Transverse colon (tissue), 4 donors: ENCODE data around the gene SLC2A9. TPM values are rescaled to one million over a fixed set of nuclear protein-coding genes. Genes with fewer than 3 reads are reported as not detected.

Source experiments
- DNase-seq: peaks from one replicate; pipeline ENCODE4 v3.0.0-alpha.2; 2019
- H3K27ac ChIP-seq, 4 donors: fragments of 200-600 bp; sonication (generic); 2 replicates each; pipeline ENCODE4 v1.5.1; 2016 to 2018; ENCODE audit warnings: inconsistent platforms in 4 of 4
- H3K27me3 ChIP-seq: fragments of 200-600 bp; sonication (generic); 2 replicates; pipeline ENCODE4 v1.5.1; 2017; ENCODE audit warnings: inconsistent platforms
- H3K36me3 ChIP-seq, 4 donors: fragments of 200-600 bp; sonication (generic); 2 replicates each; pipeline ENCODE4 v1.5.1; 2017 to 2019; ENCODE audit warnings: inconsistent platforms in 4 of 4
- H3K4me1 ChIP-seq, 4 donors: fragments of 200-600 bp; sonication (generic); 2 replicates each; pipeline ENCODE4 v1.5.1; 2017 to 2020; ENCODE audit warnings: inconsistent platforms in 4 of 4
- H3K4me3 ChIP-seq, 4 donors: fragments of 200-600 bp; sonication (generic); 1 replicate in 1 of 4; 2 replicates in 3 of 4; pipeline versions ENCODE4 v1.5.1 to v1.6.1; 2017 to 2019; ENCODE audit warnings: inconsistent platforms in 4 of 4
- H3K9me3 ChIP-seq, 2 donors: fragments of 200-600 bp; sonication (generic); 2 replicates each; pipeline ENCODE4 v1.5.1; 2017 to 2019; ENCODE audit warnings: inconsistent platforms in 2 of 2
- EP300 ChIP-seq: sonication (generic); formaldehyde crosslinking; IDR thresholded peaks from one replicate; pipeline ENCODE4 v1.6.1; 2017; ENCODE audit warnings: antibody characterized with exemption, low read depth
- POLR2A ChIP-seq: fragments of 450-650 bp; IDR thresholded peaks from one replicate; pipeline ENCODE4 v1.6.1; 2016; ENCODE audit warnings: antibody characterized with exemption, mild to moderate bottlenecking, moderate library complexity
- POLR2AphosphoS5 ChIP-seq, 3 donors: sonication (generic); formaldehyde crosslinking; IDR thresholded peaks; one replicate each; pipeline ENCODE4 v1.6.1; 2016; ENCODE audit warnings: antibody characterized with exemption in 3 of 3
- WGBS, 2 donors: methylation state at CpG; one replicate each; pipeline ENCODE4 v1.1.5; 2018; ENCODE audit warnings: low coverage in 1 of 2; 5-methylcytosine and 5-hydroxymethylcytosine counted together
- in situ Hi-C, 4 donors: fragments of 200-750 bp; cut with MboI; loops; one replicate each; pipeline versions ENCODE4 v1.15.0 to v1.15.1; 2017; ENCODE audit warnings: low sequenced_read_pairs in 3 of 4, low pct_ligation_motif_present in 1 of 4, low pct_unique_long_range_greater_than_20kb in 1 of 4
- intact Hi-C: fragments of 100-400 bp; cut with DNase I; formaldehyde crosslinking; loops from one replicate; pipeline ENCODE4 v1.15.1; 2023; ENCODE audit warnings: low total_unique reads
- total RNA-seq, 4 donors: library from RNA; depleted of rRNA; stranded (reverse); fragments of >200 nt; gene quantifications; one replicate each; pipeline ENCODE4 v1.1.0, GENCODE V29; 2016
- TF ChIP-seq, protein P1 (sequence below), 5 experiments: fragments of 200-600 bp in 3 of 5; fragments of 450-650 bp in 2 of 5; sonication (generic) in 3 of 5; IDR thresholded peaks; 1 replicate in 2 of 5; 2 replicates in 3 of 5; pipeline ENCODE4 v1.5.1; 2016 to 2017; ENCODE audit warnings: antibody characterized with exemption in 5 of 5, inconsistent platforms in 3 of 5, mild to moderate bottlenecking in 2 of 5, moderate library complexity in 1 of 5

SLC2A9 gene
- total RNA-seq, 4 donors from 2014 or later: 2.2 to 4.0 (median 3.4) TPM; not detected in 1

DNA sequence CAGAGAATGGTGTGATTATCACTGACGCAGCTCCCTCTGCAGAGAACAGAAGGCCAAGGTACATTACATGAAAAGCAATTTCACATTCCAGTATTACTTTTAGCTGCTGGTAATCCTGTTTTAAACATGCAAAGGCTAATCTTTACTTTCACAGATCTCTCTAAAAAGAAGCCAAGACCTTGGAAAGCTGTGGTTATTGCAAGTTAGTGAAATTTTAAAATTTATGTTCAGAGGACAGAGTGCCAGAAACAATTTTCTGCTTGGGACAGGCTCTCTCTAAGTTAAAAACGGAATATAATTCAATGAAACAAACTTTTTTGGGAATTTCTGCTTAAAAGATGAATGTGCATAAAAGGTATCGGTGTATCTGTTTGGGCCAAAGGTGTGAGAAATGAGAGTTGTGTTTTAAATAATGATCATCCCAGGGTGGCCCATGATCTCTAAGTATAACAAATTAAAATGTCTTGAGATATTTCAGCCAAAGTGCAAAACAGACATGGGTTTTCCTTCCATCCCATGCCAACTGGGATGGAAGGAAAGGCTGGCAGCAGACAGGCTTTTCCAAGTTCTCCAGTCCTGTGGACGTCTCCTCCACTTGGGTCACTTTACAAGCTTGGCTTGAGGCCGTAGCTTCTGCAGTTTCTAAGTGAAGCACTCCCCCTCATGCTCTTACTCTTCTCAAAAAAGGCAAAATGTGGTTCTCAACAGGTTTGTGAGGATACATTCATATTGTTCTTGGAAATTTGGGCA lies 121.8 kb downstream of the SLC2A9 start:
- Histone ChIP-seq H3K4me1 (peaks cover 0 to 4% (median 0%) of the 10 kb centered on the region in 4 donors), H3K27me3 (no peaks in the 10 kb centered on the region), H3K36me3 (no peaks in the 10 kb centered on the region), H3K4me3 (no peak overlapping the region), H3K9me3 (no peaks in the 10 kb centered on the region), H3K27ac (no peak overlapping the region)
- TF ChIP-seq POLR2A (no peak), POLR2AphosphoS5 (IDR thresholded peaks at IDR 0.05) (no peak), EP300 (no peak)
- TF ChIP-seq, protein P1, sequence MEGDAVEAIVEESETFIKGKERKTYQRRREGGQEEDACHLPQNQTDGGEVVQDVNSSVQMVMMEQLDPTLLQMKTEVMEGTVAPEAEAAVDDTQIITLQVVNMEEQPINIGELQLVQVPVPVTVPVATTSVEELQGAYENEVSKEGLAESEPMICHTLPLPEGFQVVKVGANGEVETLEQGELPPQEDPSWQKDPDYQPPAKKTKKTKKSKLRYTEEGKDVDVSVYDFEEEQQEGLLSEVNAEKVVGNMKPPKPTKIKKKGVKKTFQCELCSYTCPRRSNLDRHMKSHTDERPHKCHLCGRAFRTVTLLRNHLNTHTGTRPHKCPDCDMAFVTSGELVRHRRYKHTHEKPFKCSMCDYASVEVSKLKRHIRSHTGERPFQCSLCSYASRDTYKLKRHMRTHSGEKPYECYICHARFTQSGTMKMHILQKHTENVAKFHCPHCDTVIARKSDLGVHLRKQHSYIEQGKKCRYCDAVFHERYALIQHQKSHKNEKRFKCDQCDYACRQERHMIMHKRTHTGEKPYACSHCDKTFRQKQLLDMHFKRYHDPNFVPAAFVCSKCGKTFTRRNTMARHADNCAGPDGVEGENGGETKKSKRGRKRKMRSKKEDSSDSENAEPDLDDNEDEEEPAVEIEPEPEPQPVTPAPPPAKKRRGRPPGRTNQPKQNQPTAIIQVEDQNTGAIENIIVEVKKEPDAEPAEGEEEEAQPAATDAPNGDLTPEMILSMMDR (IDR thresholded peaks at IDR 0.05): no peak
- DNase-seq: no peak
- WGBS, 2 donors: 75 to 89% methylated on average over 5 of the region's 5 CpGs
- in situ Hi-C loops: no loop called here
- intact Hi-C loops: loop anchor here (5.0 kb wide), 1 partner anchor 193 kb away; no protein-coding TSS in a partner anchor

DNA sequence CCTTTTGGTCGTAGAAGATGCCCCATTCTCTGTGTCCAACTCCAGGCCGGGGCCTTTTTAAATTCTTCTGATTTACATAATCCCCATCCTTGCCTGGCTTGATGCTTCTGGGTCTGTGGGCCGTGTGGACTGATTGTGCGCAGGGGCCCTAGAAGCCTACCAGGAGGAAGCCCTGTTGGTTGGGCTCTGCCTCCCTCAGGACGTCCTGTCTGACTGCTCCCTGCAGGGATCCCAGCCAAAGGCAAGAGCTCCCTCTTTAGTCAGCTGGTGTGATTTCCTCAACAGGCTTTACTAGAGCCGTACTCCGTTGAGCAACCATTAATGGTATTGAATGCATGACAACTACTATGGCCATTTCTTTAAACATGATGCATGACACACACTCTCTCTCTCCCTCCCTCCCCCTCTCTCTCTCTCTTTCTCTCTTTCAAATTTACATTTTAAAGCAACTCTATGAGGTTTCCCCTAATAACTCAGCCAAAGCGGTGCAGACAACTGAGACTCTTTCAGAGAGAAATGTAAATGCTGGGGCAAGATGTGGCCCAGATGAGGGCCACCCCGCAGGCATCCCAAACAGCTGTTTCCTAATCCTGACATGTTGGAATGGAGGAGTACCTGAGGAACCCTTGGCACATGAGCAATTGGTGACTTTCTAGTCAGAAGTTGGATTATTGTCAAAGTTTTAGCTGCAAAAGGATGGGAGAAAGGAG lies 122.5 kb downstream of the SLC2A9 start:
- WGBS, 2 donors: 46 to 62% methylated on average over 6 to 9 of the region's 9 CpGs
- peak; percentile 37 for DNase-seq
- Histone ChIP-seq H3K27ac (no peak overlapping the region), H3K4me1 (peaks cover 0 to 4% (median 0%) of the 10 kb centered on the region in 4 donors), H3K9me3 (no peaks in the 10 kb centered on the region), H3K27me3 (no peaks in the 10 kb centered on the region), H3K4me3 (no peak overlapping the region), H3K36me3 (no peaks in the 10 kb centered on the region)
- in situ Hi-C loops: no loop called here
- intact Hi-C loops: loop anchor here (5.0 kb wide), 1 partner anchor 194 kb away; no protein-coding TSS in a partner anchor
- TF ChIP-seq, protein P1 (IDR thresholded peaks at IDR 0.05): peak in 3 of 5 experiments; percentile 22 to 28 (median 28)
- TF ChIP-seq EP300: no peak

DNA sequence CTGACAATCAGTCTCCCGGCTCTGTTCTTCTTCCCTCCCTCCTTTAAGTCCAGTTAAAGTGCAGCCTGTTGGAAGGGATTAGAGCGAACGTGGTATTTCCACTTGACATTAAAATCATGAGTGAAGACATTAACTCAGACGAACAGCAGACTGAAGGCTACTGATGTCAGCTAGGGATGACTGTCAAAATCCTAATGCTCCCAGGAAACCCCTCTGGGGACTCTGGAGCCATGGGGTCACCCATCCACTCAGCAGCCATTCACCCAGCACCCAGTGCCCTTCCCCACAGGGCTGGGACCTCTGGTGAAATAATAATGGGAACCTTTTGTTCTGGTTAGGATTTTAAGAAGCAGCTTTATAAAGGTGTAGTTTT lies 126.0 kb downstream of the SLC2A9 start:
- TF ChIP-seq, protein P1 (IDR thresholded peaks at IDR 0.05): no peak
- TF ChIP-seq POLR2AphosphoS5 (IDR thresholded peaks at IDR 0.05): no peak
- no peak for TF ChIP-seq POLR2A
- TF ChIP-seq EP300: no peak
- Histone ChIP-seq H3K27ac (no peak overlapping the region), H3K4me1 (peaks cover 0 to 7% (median 0%) of the 10 kb centered on the region in 4 donors), H3K9me3 (no peaks in the 10 kb centered on the region), H3K27me3 (no peaks in the 10 kb centered on the region), H3K36me3 (no peaks in the 10 kb centered on the region), H3K4me3 (no peak overlapping the region)
- no peak for DNase-seq
- WGBS, 2 donors: 67% methylated on average over 4 of the region's 4 CpGs; no CpG with 5 or more reads in 1 of the 2 donors
- in situ Hi-C loops: no loop called here
- intact Hi-C loops: loop anchor here (5.0 kb wide), 1 partner anchor 197 kb away; no protein-coding TSS in a partner anchor

DNA sequence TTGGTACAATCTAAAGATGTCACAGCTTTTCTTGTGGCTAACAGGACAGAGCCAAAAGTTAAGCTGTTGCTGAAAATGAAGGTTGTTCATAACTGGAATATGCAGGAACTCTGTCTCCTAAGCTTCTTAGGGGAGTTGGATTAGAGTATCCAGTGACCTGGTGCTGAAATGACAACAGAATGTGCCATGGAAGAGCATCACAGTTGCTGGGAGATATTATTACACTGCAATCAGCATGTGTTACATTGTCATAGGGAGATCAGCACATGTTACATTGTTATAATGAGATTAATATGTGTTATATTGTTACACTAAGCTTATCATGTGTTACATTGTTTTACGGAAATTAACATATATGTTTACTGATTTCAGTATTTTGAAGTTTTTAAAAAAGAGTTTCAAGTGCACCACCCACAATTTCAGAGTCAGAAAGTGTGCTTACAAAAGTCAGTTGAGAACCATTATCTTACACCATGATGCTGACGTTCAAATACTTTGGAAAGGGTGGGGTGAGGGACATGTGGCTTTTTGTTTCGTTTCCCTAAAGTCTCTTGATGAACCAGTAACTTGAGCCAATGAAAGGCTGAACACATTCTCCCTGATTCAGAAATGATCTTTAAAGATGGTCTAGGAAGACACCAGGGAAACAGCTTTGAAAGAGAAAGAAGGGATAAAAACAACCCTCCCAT lies 126.5 kb downstream of the SLC2A9 start:
- H3K27ac ChIP-seq: no peak overlapping the region
- no peak for DNase-seq
- in situ Hi-C loops: no loop called here
- 55 to 74% methylated on average over 3 of the region's 3 CpGs for WGBS, 2 donors
- no peaks in the 10 kb centered on the region for H3K9me3 ChIP-seq
- no peaks in the 10 kb centered on the region for H3K36me3 ChIP-seq
- TF ChIP-seq POLR2AphosphoS5 (IDR thresholded peaks at IDR 0.05) (no peak), POLR2A (no peak), EP300 (no peak)
- TF ChIP-seq, protein P1 (IDR thresholded peaks at IDR 0.05): no peak
- no peak overlapping the region for H3K4me3 ChIP-seq
- intact Hi-C loops: loop anchor here (5.0 kb wide), 1 partner anchor 198 kb away; no protein-coding TSS in a partner anchor
- H3K4me1 ChIP-seq: peaks cover 0 to 7% (median 0%) of the 10 kb centered on the region in 4 donors
- no peaks in the 10 kb centered on the region for H3K27me3 ChIP-seq
